GM19397 (cell line): Measurements from ENCODE around the gene DLG2.

Source experiments
- ATAC-seq: cut with Tn5 transposase; IDR thresholded peaks from one replicate; pipeline ENCODE4 v1.9.1; 2021; ENCODE audit warnings: mild to moderate bottlenecking, moderate library complexity; ENCODE audit not compliant: unreplicated experiment

The DLG2 gene

DNA sequence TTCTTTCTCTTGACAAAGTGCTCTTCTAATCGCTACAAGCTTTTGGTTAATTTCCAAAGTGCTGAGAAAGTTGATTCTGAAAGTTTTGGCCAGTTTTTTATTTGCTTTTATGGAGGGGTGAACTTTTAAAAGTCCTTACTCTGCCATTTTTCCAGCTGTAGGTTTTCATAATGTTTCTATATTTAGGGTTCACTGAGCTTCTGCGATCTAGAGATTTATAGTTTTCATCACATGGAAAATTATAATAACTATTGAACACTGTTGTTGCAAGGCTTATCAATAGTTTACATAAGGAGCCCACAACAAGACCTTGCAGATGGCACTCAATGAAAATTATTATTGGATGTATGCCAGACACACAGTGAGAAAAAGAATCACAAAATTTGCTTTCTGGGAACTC lies 55.1 kb downstream of the DLG2 start:
- no peak for ATAC-seq

DNA sequence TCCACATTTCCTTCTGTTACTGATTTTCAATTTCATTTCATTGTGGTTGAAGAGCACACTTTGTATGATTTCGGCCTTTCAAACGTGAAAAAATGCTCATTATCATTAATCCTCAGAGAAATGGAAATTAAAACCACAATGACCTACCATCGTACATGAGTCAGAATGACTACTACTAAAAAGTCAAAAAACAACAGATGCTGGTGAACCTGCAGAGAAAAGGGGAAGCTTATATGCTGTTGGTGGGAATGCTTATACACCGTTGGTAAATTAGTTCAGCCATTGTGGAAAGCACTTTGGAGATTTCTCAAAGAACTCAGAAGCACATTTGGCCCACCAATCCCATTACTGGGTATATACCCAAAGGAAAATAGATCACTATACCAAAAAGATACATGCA lies 57.6 kb downstream of the DLG2 start:
- ATAC-seq = no peak

DNA sequence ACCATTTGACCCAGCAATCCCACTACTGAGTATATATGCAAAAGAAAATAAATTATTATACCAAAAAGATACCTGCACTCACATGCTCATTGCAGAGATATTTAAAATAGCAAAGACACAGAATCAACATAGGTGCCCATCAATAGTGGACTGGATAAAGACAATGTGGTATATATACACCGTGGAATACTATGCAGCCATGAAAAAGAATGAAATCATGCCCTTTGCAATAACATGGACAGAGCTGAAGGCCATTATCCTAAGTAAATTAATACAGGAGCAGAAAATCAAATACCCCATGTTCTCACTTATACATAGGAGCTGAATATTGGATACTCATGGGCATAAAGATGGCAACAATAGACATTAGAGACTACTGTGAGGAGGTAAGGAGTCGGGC lies 68.7 kb downstream of the DLG2 start:
- ATAC-seq = no peak

- no peak for ATAC-seq
Observed at GRCh38 chr11:85551881-85552280, 75.3 kb downstream of the DLG2 start.

DNA sequence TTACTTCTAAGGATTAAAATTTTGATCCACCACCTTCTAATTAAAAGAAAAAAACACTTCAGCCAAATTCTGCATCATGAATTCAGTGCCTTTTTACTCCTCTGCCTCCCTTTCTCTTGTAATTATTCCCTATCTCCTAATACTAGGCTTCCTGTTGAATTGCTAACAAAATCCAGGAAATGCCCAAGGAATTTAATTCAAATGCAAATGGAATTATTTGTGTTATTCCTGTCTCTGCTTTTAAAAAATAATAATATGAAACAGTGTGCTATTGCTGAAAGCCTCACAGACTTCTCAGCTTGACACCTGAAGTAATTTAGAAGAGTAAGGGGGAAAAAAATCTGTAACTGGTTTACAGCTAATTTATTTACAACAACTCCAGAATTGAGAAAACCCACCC lies 85.5 kb downstream of the DLG2 start:
- no peak for ATAC-seq

GRCh38 chr11:85540635-85541205 lies 86.4 kb downstream of the DLG2 start:
- ATAC-seq = no peak

GRCh38 chr11:85540181-85540580 lies 87.0 kb downstream of the DLG2 start:
- no peak for ATAC-seq

DNA sequence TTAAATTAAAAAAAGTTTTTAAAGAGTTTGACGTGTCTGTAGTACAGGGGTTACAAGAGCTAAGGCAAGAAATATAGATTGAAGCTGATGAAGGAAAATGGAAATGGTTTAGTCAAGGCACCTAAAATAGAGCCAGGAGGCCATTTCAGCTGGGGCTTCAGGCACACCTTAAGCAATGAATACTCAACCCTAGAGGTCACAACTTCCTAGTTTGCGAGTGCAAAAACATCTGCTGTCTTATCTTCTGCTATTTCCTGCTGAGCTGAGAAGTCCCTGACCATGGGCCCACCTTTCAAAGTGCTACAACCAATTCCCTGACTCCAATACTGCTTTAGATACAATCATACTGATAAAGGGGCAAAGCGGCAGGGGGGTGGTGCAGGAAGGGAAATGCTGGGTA lies 87.4 kb downstream of the DLG2 start:
- ATAC-seq = no peak

DNA sequence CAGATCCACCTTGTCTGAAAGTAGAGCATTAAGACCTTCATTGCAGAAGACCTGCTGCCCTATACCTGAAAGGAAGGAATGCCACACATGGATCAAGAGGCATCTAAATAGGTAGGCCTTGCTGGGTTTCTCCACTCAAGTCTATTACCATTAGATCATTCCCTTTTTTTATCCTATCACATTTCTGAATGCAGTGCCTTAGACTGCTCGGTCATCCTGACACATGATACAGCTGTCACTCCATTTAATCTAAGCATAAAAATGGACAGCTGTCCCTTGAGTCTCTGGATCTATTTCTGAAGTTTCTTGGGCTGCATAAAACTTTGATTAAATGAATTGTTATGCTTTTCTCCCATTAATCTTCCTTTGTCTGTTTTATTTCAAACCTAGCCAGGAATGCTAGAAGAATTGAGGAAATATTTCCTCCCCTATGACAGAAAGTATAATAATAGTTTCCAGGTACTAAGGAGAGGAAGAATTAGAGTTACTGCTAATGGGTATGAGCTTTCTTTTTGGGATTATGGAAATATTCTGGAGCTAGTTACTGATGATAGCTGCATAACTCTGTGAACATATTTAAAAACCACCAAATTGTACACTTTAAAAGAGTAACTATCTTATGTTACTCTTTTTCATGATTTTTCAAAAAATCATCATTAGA lies 88.0 kb downstream of the DLG2 start:
- ATAC-seq = no peak

DNA sequence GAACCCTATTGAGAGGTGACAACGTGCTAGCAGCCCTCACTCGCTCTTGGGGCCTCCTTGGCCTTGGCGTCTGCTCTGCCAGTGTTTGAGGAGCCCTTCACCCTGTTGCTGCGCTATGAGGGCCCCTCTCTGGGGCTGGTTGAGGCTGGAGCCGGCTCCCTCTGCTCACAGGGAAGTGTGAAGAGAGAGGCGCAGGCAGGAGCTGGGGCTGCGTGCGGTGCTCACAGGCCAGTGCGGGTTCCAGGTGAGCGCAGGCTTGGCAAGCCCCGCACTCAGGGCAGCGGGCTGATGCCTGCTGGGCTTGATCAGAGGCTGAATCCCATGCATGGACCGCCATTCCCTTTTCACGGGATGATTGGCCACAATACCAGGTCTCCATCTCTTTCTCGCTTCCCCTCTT lies 90.7 kb downstream of the DLG2 start:
- ATAC-seq = no peak

GRCh38 chr11:85534806-85535205 lies 92.3 kb downstream of the DLG2 start:
- no peak for ATAC-seq

- ATAC-seq = no peak
Observed at GRCh38 chr11:85531191-85531897, 95.8 kb downstream of the DLG2 start.

DNA sequence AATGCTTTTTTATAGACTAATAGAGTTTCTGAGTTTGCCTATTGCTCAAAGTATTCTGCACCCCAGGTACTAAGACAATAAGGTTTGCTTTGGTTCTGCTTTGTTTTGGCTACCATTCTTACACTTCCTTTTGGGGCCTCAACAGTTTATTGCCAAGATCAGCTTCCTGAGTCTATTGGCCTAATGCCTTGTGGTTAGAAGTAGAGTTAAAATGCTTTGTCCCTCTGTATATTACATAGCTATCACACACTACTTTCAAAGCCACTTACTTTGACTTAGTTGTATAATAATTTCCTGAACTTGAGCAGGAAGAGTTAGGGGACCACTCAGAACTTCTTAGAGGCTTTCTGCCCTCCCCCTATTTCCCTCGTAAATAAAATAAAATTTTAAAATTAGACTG lies 96.5 kb downstream of the DLG2 start:
- no peak for ATAC-seq

DNA sequence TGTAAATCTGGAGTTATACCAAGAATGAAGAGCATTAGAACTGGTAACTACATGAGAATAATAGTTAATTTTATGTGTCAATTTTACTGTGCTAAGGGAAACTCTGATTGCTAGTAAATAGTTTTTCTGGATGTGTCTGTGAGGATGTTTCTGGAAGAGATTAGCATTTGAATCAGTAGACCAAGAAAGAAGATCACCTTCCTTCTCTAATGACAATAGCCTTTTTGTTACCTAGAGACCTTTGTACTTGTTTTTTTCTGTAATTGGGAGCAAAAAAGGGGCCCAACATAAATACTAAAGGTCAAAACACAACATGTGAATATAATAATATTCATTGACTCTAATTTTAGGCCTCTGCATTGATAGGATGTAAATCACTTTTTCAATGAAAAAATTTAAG lies 100.6 kb downstream of the DLG2 start:
- ATAC-seq = no peak

DNA sequence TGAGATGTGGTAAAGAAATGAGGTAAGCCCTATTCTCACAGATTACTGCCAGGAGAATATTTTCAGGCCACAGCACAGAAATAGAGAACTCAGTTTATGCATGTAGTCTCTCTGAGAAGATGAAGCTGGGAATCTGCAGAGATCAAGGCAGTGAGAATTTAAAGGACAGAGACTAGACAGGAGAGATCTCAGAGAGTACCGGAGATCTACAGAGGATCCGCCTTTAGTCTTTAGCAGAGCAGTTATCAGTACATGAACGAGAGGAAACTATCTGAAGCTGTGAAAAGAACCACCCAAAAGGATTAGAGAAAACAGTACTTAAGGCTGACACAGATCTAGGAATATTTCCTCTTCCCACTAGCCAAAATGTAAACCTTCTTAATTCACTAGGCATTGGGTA lies 101.5 kb downstream of the DLG2 start:
- no peak for ATAC-seq

DNA sequence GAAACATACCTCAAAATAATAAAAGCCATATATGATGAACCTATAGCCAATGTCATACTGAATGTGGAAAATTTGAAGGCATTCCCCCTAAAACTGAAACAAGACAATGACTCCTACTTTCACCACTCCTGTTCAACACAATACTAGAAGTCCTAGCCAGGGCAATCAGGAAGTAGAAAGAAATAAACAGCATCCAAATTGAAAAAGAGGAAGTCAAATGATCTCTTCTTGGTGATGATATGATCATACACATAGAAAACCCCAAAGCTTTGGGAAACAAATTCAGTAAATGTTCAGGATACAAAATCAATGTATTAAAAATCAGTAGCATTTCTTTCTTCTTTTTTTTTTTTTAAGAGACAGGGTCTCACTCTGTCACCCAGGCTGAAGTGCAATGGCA lies 109.9 kb downstream of the DLG2 start:
- ATAC-seq = no peak

- no peak for ATAC-seq
Observed at GRCh38 chr11:85495918-85496317, 131.2 kb downstream of the DLG2 start.

GRCh38 chr11:85494396-85494795 lies 132.7 kb downstream of the DLG2 start:
- ATAC-seq = no peak

- ATAC-seq = no peak
Observed at GRCh38 chr11:85485902-85486301, 141.2 kb downstream of the DLG2 start.

- no peak for ATAC-seq
Observed at GRCh38 chr11:85483861-85484260, 143.3 kb downstream of the DLG2 start.

- no peak for ATAC-seq
Observed at GRCh38 chr11:85481862-85482261, 145.3 kb downstream of the DLG2 start.

- ATAC-seq = no peak
Observed at GRCh38 chr11:85475660-85476517, 151.3 kb downstream of the DLG2 start.
